Mesenchymal stem cell (in vitro differentiated cells and primary cell): ENCODE results near the gene COL11A1.
"Not testable (repeated sequence)": the region's sequence is repeated elsewhere in the genome, so short reads cannot be mapped to it uniquely, and the experiment has no call there.

Experiments used
- DNase-seq: peaks from one replicate; pipeline ENCODE4 v3.0.0-alpha.2; 2013
- H2AFZ ChIP-seq: one replicate; pipeline ENCODE4 v1.6.1; 2013; ENCODE audit warnings: low read depth, mild to moderate bottlenecking, control low read depth, inconsistent platforms, low read length, moderate library complexity
- H2AK5ac ChIP-seq: 2 replicates; pipeline ENCODE4 v1.6.1; 2013; ENCODE audit warnings: low read length, moderate library complexity, mild to moderate bottlenecking, inconsistent platforms; ENCODE audit not compliant: severe bottlenecking
- H2BK120ac ChIP-seq: one replicate; pipeline ENCODE4 v1.6.1; 2013; ENCODE audit warnings: low read depth, mild to moderate bottlenecking, inconsistent platforms, low read length, moderate library complexity
- H2BK12ac ChIP-seq, 2 experiments: one replicate each; pipeline ENCODE4 v1.6.1; 2013; ENCODE audit warnings: inconsistent platforms in 2 of 2, low read length in 2 of 2, mild to moderate bottlenecking in 2 of 2, moderate library complexity in 2 of 2, control low read depth in 1 of 2
- H2BK15ac ChIP-seq: one replicate; pipeline ENCODE4 v1.6.1; 2013; ENCODE audit warnings: mild to moderate bottlenecking, low read depth, inconsistent platforms; ENCODE audit not compliant: poor library complexity, severe bottlenecking
- H2BK5ac ChIP-seq: 2 replicates; pipeline ENCODE4 v1.6.1; 2013; ENCODE audit warnings: low read depth, mild to moderate bottlenecking, low read length, control low read depth, inconsistent platforms; ENCODE audit not compliant: poor library complexity, severe bottlenecking
- H3K14ac ChIP-seq, 2 experiments: one replicate each; pipeline ENCODE4 v1.6.1; 2013; ENCODE audit warnings: inconsistent platforms in 2 of 2, low read length in 2 of 2, control low read depth in 1 of 2, mild to moderate bottlenecking in 1 of 2, moderate library complexity in 1 of 2
- H3K18ac ChIP-seq, 2 experiments: one replicate each; pipeline ENCODE4 v1.6.1; 2013; ENCODE audit warnings: inconsistent platforms in 2 of 2, low read length in 2 of 2, control low read depth in 1 of 2, low read depth in 1 of 2, mild to moderate bottlenecking in 1 of 2
- H3K23ac ChIP-seq, 2 experiments: one replicate each; pipeline ENCODE4 v1.6.1; 2013; ENCODE audit warnings: inconsistent platforms in 2 of 2, low read length in 2 of 2, mild to moderate bottlenecking in 2 of 2, moderate library complexity in 2 of 2, control low read depth in 1 of 2
- H3K27ac ChIP-seq: 2 replicates; pipeline ENCODE4 v1.5.1; 2013; ENCODE audit warnings: mild to moderate bottlenecking, moderate library complexity, low read length, control low read depth, inconsistent platforms; ENCODE audit not compliant: poor library complexity, severe bottlenecking
- H3K27me3 ChIP-seq, 2 experiments: 2 replicates each; pipeline versions ENCODE4 v1.6.1 to v1.7.0; 2013; ENCODE audit warnings: low read length in 2 of 2, mild to moderate bottlenecking in 2 of 2, moderate library complexity in 2 of 2, control low read depth in 1 of 2, inconsistent platforms in 1 of 2; ENCODE audit not compliant: control insufficient read depth in 1 of 2, insufficient read depth in 1 of 2
- H3K36me3 ChIP-seq, 2 experiments: 2 replicates each; pipeline versions ENCODE4 v1.6.1 to v1.7.0; 2013; ENCODE audit warnings: low read length in 2 of 2, control low read depth in 1 of 2, inconsistent platforms in 1 of 2, low read depth in 1 of 2, mild to moderate bottlenecking in 1 of 2; ENCODE audit not compliant: insufficient read depth in 2 of 2, control insufficient read depth in 1 of 2
- H3K4ac ChIP-seq, 2 experiments: one replicate each; pipeline ENCODE4 v1.6.1; 2013; ENCODE audit warnings: inconsistent platforms in 2 of 2, low read length in 2 of 2, mild to moderate bottlenecking in 2 of 2, moderate library complexity in 2 of 2, control low read depth in 1 of 2, low read depth in 1 of 2
- H3K4me1 ChIP-seq: 2 replicates; pipeline ENCODE4 v1.6.1; 2013; ENCODE audit warnings: low read depth, low read length, control low read depth; ENCODE audit not compliant: control insufficient read depth, insufficient read depth
- H3K4me2 ChIP-seq: 2 replicates; pipeline ENCODE4 v1.6.1; 2013; ENCODE audit warnings: low read length, mild to moderate bottlenecking, inconsistent platforms; ENCODE audit not compliant: poor library complexity, severe bottlenecking
- H3K4me3 ChIP-seq, 2 experiments: 2 replicates each; pipeline versions ENCODE4 v1.5.1 to v1.7.0; 2013; ENCODE audit warnings: low read length in 2 of 2, mild to moderate bottlenecking in 2 of 2, control low read depth in 1 of 2, low read depth in 1 of 2; ENCODE audit not compliant: insufficient read depth in 1 of 2
- H3K79me1 ChIP-seq: replicated peaks from 2 replicates; pipeline ENCODE4 v1.6.1; 2013; ENCODE audit warnings: mild to moderate bottlenecking, control low read depth, low read length, inconsistent platforms; ENCODE audit not compliant: poor library complexity, severe bottlenecking
- H3K9ac ChIP-seq: 2 replicates; pipeline ENCODE4 v1.7.0; 2013; ENCODE audit warnings: mild to moderate bottlenecking, low read length, moderate library complexity
- H3K9me3 ChIP-seq: 2 replicates; pipeline ENCODE4 v1.7.0; 2013; ENCODE audit warnings: mild to moderate bottlenecking, low read length; ENCODE audit not compliant: control insufficient read depth
- H4K8ac ChIP-seq: one replicate; pipeline ENCODE4 v1.6.1; 2013; ENCODE audit warnings: inconsistent platforms, mild to moderate bottlenecking, low read length, moderate library complexity
- H4K91ac ChIP-seq: one replicate; pipeline ENCODE4 v1.6.1; 2013; ENCODE audit warnings: mild to moderate bottlenecking, low read length, inconsistent platforms
- WGBS: methylation state at CpG from one replicate; pipeline ENCODE4 v1.1.7; 2013; ENCODE audit warnings: mixed read lengths; 5-methylcytosine and 5-hydroxymethylcytosine counted together

Gene COL11A1

GRCh38 chr1:103028110-103028509 is 80.2 kb downstream of the COL11A1 start:
- not testable (repeated sequence) for H2AK5ac ChIP-seq, H3K14ac ChIP-seq, H3K27me3 ChIP-seq, H3K4ac ChIP-seq, H3K9me3 ChIP-seq, H3K9ac ChIP-seq, H3K18ac ChIP-seq, H3K4me2 ChIP-seq, H3K23ac ChIP-seq, H4K8ac ChIP-seq, H2AFZ ChIP-seq, H3K4me3 ChIP-seq, H3K27ac ChIP-seq, H2BK12ac ChIP-seq, H3K36me3 ChIP-seq, H3K4me1 ChIP-seq, H2BK120ac ChIP-seq, H2BK5ac ChIP-seq, H3K79me1 ChIP-seq, H4K91ac ChIP-seq, H2BK15ac ChIP-seq, DNase-seq
- WGBS, result 97% methylated on average over 11 of the region's 13 CpGs

GRCh38 chr1:103025858-103026409 is 82.4 kb downstream of the COL11A1 start:
- whole genome bisulfite sequencing, result 87% methylated on average over 4 of the region's 5 CpGs
- no peak overlapping the region for H2BK15ac ChIP-seq

GRCh38 chr1:103024051-103024450 is 84.3 kb downstream of the COL11A1 start:
- H3K9ac ChIP-seq, result no peak overlapping the region

More at GRCh38 chr1:103025858-103026409, 82.4 kb downstream of the COL11A1 start:
- Histone ChIP-seq H3K4ac (no peak overlapping the region), H3K4me1 (no peaks in the 10 kb centered on the region), H2AFZ (no peak overlapping the region), H4K8ac (no peak overlapping the region), H3K79me1 (no peaks in the 10 kb centered on the region), H3K18ac (no peak overlapping the region), H2BK5ac (no peak overlapping the region), H2AK5ac (no peak overlapping the region), H3K9ac (no peak overlapping the region), H3K4me3 (no peak overlapping the region), H3K4me2 (no peak overlapping the region), H3K9me3 (no peaks in the 10 kb centered on the region), H3K27me3 (no peaks in the 10 kb centered on the region), H3K27ac (no peak overlapping the region), H3K14ac (no peak overlapping the region), H3K23ac (no peak overlapping the region), H2BK12ac (no peak overlapping the region), H2BK120ac (no peak overlapping the region), H4K91ac (no peak overlapping the region), H3K36me3 (peaks cover 0 to 7% of the 10 kb centered on the region in 2 experiments)
- DNase-seq, result no peak

GRCh38 chr1:103002005-103002404 is 106.3 kb downstream of the COL11A1 start:
- 95% methylated on average over 3 of the region's 3 CpGs for WGBS
- H3K18ac ChIP-seq, result no peak overlapping the region
- H3K27ac ChIP-seq, result no peak overlapping the region

More at GRCh38 chr1:103024051-103024450, 84.3 kb downstream of the COL11A1 start:
- no peak for DNase-seq
- no peaks in the 10 kb centered on the region for H3K9me3 ChIP-seq
- H2BK5ac ChIP-seq, result no peak overlapping the region
- no peak overlapping the region for H3K23ac ChIP-seq
- H3K4ac ChIP-seq, result no peak overlapping the region
- no peak overlapping the region for H4K91ac ChIP-seq
- no CpG with 5 or more reads among the region's 1 CpG for WGBS
- H3K4me3 ChIP-seq, result no peak overlapping the region
- H3K27ac ChIP-seq, result no peak overlapping the region
- no peak overlapping the region for H2BK15ac ChIP-seq
- H3K18ac ChIP-seq, result no peak overlapping the region
- H3K4me1 ChIP-seq, result no peaks in the 10 kb centered on the region
- no peak overlapping the region for H2AK5ac ChIP-seq
- H3K79me1 ChIP-seq, result no peaks in the 10 kb centered on the region
- peaks cover 0 to 7% of the 10 kb centered on the region in 2 experiments for H3K36me3 ChIP-seq
- no peak overlapping the region for H2AFZ ChIP-seq
- H3K27me3 ChIP-seq, result no peaks in the 10 kb centered on the region
- H2BK12ac ChIP-seq, result no peak overlapping the region
- H3K4me2 ChIP-seq, result no peak overlapping the region
- no peak overlapping the region for H3K14ac ChIP-seq
- H4K8ac ChIP-seq, result no peak overlapping the region
- H2BK120ac ChIP-seq, result no peak overlapping the region

More at GRCh38 chr1:103002005-103002404, 106.3 kb downstream of the COL11A1 start:
- H4K91ac ChIP-seq, result no peak overlapping the region
- no peak overlapping the region for H3K23ac ChIP-seq
- no peak overlapping the region for H4K8ac ChIP-seq
- no peak overlapping the region for H3K9ac ChIP-seq
- H2BK120ac ChIP-seq, result no peak overlapping the region
- H3K36me3 ChIP-seq, result peaks cover 0 to 3% of the 10 kb centered on the region in 2 experiments
- no peak overlapping the region for H3K4me3 ChIP-seq
- no peak overlapping the region for H2AFZ ChIP-seq
- no peaks in the 10 kb centered on the region for H3K27me3 ChIP-seq
- no peaks in the 10 kb centered on the region for H3K4me1 ChIP-seq
- no peak overlapping the region for H2BK15ac ChIP-seq
- H3K4me2 ChIP-seq, result no peak overlapping the region
- no peaks in the 10 kb centered on the region for H3K79me1 ChIP-seq
- H3K4ac ChIP-seq, result no peak overlapping the region
- no peak overlapping the region for H2BK12ac ChIP-seq
- no peak overlapping the region for H2AK5ac ChIP-seq
- no peak overlapping the region for H2BK5ac ChIP-seq
- no peak overlapping the region for H3K14ac ChIP-seq
- no peak for DNase-seq
- no peaks in the 10 kb centered on the region for H3K9me3 ChIP-seq
